Measurements from ENCODE around the gene CENPU.

GRCh38 chr4:184695178-184695896, 38.6 kb downstream of the CENPU start:
- TF ChIP-seq, protein P1, sequence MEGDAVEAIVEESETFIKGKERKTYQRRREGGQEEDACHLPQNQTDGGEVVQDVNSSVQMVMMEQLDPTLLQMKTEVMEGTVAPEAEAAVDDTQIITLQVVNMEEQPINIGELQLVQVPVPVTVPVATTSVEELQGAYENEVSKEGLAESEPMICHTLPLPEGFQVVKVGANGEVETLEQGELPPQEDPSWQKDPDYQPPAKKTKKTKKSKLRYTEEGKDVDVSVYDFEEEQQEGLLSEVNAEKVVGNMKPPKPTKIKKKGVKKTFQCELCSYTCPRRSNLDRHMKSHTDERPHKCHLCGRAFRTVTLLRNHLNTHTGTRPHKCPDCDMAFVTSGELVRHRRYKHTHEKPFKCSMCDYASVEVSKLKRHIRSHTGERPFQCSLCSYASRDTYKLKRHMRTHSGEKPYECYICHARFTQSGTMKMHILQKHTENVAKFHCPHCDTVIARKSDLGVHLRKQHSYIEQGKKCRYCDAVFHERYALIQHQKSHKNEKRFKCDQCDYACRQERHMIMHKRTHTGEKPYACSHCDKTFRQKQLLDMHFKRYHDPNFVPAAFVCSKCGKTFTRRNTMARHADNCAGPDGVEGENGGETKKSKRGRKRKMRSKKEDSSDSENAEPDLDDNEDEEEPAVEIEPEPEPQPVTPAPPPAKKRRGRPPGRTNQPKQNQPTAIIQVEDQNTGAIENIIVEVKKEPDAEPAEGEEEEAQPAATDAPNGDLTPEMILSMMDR (IDR thresholded peaks at IDR 0.05), result no peak
- no peak for TF ChIP-seq EZH2 (IDR thresholded peaks at IDR 0.05; ENCODE audit: borderline replicate concordance, insufficient read depth, low read depth, low read length, poor library complexity, severe bottlenecking)
